H9 (cell line): ENCODE results near the gene MYO1D. TPM values are rescaled to one million over a fixed set of nuclear protein-coding genes. Genes with fewer than 3 reads are reported as not detected.

ENCODE experiments used
- DNase-seq: peaks from one replicate; pipeline ENCODE4 v3.0.0-alpha.2; 2017
- H2AFZ ChIP-seq: one replicate; pipeline ENCODE4 v1.6.1; 2013; ENCODE audit warnings: mild to moderate bottlenecking, low read length, control low read depth, moderate library complexity
- H2AK5ac ChIP-seq: 2 replicates; pipeline ENCODE4 v1.6.1; 2013; ENCODE audit warnings: low read length, control low read depth, mixed read lengths; ENCODE audit not compliant: insufficient read length
- H2BK120ac ChIP-seq: one replicate; pipeline ENCODE4 v1.6.1; 2013; ENCODE audit warnings: low read depth, mild to moderate bottlenecking, low read length, control low read depth, inconsistent platforms; ENCODE audit not compliant: poor library complexity, severe bottlenecking
- H2BK12ac ChIP-seq: 2 replicates; pipeline ENCODE4 v1.6.1; 2013; ENCODE audit warnings: low read length, control low read depth, mixed read lengths, low read depth; ENCODE audit not compliant: insufficient read length
- H2BK15ac ChIP-seq: 2 replicates; pipeline ENCODE4 v1.6.1; 2013; ENCODE audit warnings: low read depth, low read length, control low read depth
- H2BK20ac ChIP-seq: one replicate; pipeline ENCODE4 v1.6.1; 2013; ENCODE audit warnings: low read depth, mild to moderate bottlenecking, low read length, control low read depth, inconsistent platforms; ENCODE audit not compliant: poor library complexity, severe bottlenecking
- H2BK5ac ChIP-seq: 2 replicates; pipeline ENCODE4 v1.6.1; 2013; ENCODE audit warnings: low read length, control low read depth, mixed read lengths; ENCODE audit not compliant: insufficient read length
- H3K14ac ChIP-seq: 2 replicates; pipeline ENCODE4 v1.6.1; 2013; ENCODE audit warnings: low read length, control low read depth; ENCODE audit not compliant: insufficient read depth
- H3K18ac ChIP-seq: 2 replicates; pipeline ENCODE4 v1.6.1; 2013; ENCODE audit warnings: low read depth, mild to moderate bottlenecking, mixed read lengths, low read length, control low read depth; ENCODE audit not compliant: insufficient read length
- H3K23ac ChIP-seq: 2 replicates; pipeline ENCODE4 v1.6.1; 2013; ENCODE audit warnings: low read length, control low read depth, mixed read lengths, low read depth; ENCODE audit not compliant: insufficient read length
- H3K23me2 ChIP-seq: 2 replicates; pipeline ENCODE4 v1.6.1; 2013; ENCODE audit warnings: low read depth, mild to moderate bottlenecking, mixed read lengths, low read length, control low read depth; ENCODE audit not compliant: insufficient read length, poor library complexity, severe bottlenecking
- H3K27ac ChIP-seq: 2 replicates; pipeline ENCODE4 v1.5.1; 2013; ENCODE audit warnings: low read length, control low read depth, mixed read lengths, low read depth; ENCODE audit not compliant: insufficient read length
- H3K27me3 ChIP-seq: 2 replicates; pipeline ENCODE4 v1.6.1; 2013; ENCODE audit warnings: low read length, control low read depth, inconsistent platforms; ENCODE audit not compliant: insufficient read depth
- H3K4ac ChIP-seq: 2 replicates; pipeline ENCODE4 v1.6.1; 2013; ENCODE audit warnings: low read depth, mild to moderate bottlenecking, control low read depth, inconsistent platforms, low read length, moderate library complexity
- H3K4me1 ChIP-seq: 2 replicates; pipeline ENCODE4 v1.6.1; 2013; ENCODE audit warnings: low read length, control low read depth, inconsistent platforms; ENCODE audit not compliant: insufficient read depth
- H3K4me2 ChIP-seq: 2 replicates; pipeline ENCODE4 v1.6.1; 2013; ENCODE audit warnings: low read length, control low read depth, mixed read lengths; ENCODE audit not compliant: insufficient read length, insufficient read depth
- H3K56ac ChIP-seq: 2 replicates; pipeline ENCODE4 v1.6.1; 2013; ENCODE audit warnings: low read depth, mild to moderate bottlenecking, mixed read lengths, low read length, control low read depth; ENCODE audit not compliant: insufficient read length
- H3K79me1 ChIP-seq: 2 replicates; pipeline ENCODE4 v1.6.1; 2013; ENCODE audit warnings: low read depth, mild to moderate bottlenecking, moderate library complexity, low read length, control low read depth, inconsistent platforms; ENCODE audit not compliant: insufficient read depth, poor library complexity, severe bottlenecking
- H3K79me2 ChIP-seq: 2 replicates; pipeline ENCODE4 v1.6.1; 2013; ENCODE audit warnings: low read length, control low read depth, inconsistent platforms; ENCODE audit not compliant: insufficient read depth
- H3K9ac ChIP-seq: 2 replicates; pipeline ENCODE4 v1.6.1; 2013; ENCODE audit warnings: low read length, control low read depth, mixed read lengths; ENCODE audit not compliant: insufficient read length; ENCODE audit errors: extremely low read depth
- H3K9me3 ChIP-seq: one replicate; pipeline ENCODE4 v1.6.1; 2013; ENCODE audit warnings: low read depth, low read length, inconsistent platforms; ENCODE audit not compliant: control insufficient read depth
- H3T11ph ChIP-seq: one replicate; pipeline ENCODE4 v1.6.1; 2013; ENCODE audit warnings: mild to moderate bottlenecking, low read length, control low read depth, inconsistent platforms
- H4K20me1 ChIP-seq: one replicate; pipeline ENCODE4 v1.6.1; 2013; ENCODE audit not compliant: control insufficient read depth, insufficient read length, insufficient read depth
- H4K5ac ChIP-seq: 2 replicates; pipeline ENCODE4 v1.6.1; 2013; ENCODE audit warnings: low read depth, mild to moderate bottlenecking, mixed read lengths, low read length, control low read depth; ENCODE audit not compliant: insufficient read length
- H4K8ac ChIP-seq: replicated peaks from 2 replicates; pipeline ENCODE4 v1.6.1; 2013; ENCODE audit warnings: low read length, control low read depth, mixed read lengths, low read depth; ENCODE audit not compliant: insufficient read length
- H4K91ac ChIP-seq: 2 replicates; pipeline ENCODE4 v1.6.1; 2013; ENCODE audit warnings: low read depth, mild to moderate bottlenecking, moderate library complexity, mixed read lengths, low read length, control low read depth; ENCODE audit not compliant: insufficient read length
- H3K27ac Mint-ChIP-seq, 3 experiments: 2 replicates in 2 of 3; 3 replicates in 1 of 3; pipeline ENCODE4 v1.8.0; 2020 to 2021; ENCODE audit warnings: mixed read lengths in 3 of 3, mild to moderate bottlenecking in 1 of 3, moderate library complexity in 1 of 3
- H3K27me3 Mint-ChIP-seq: 2 replicates; pipeline ENCODE4 v1.8.0; 2021; ENCODE audit warnings: low read depth, mild to moderate bottlenecking, moderate library complexity, mixed read lengths
- H3K36me3 Mint-ChIP-seq, 3 experiments: 2 replicates in 2 of 3; 3 replicates in 1 of 3; pipeline ENCODE4 v1.8.0; 2020 to 2021; ENCODE audit warnings: low read depth in 3 of 3, mixed read lengths in 3 of 3; ENCODE audit not compliant: insufficient read depth in 1 of 3
- H3K4me1 Mint-ChIP-seq, 2 experiments: 2 replicates each; pipeline ENCODE4 v1.8.0; 2020; ENCODE audit warnings: mixed read lengths in 2 of 2
- H3K4me3 Mint-ChIP-seq, 2 experiments: 2 replicates in 1 of 2; 3 replicates in 1 of 2; pipeline ENCODE4 v1.8.0; 2020 to 2021; ENCODE audit warnings: mild to moderate bottlenecking in 2 of 2, mixed read lengths in 2 of 2, moderate library complexity in 1 of 2
- H3K9me3 Mint-ChIP-seq, 2 experiments: 2 replicates in 1 of 2; 3 replicates in 1 of 2; pipeline ENCODE4 v1.8.0; 2020; ENCODE audit warnings: mild to moderate bottlenecking in 2 of 2, mixed read lengths in 2 of 2, moderate library complexity in 1 of 2
- CTCF ChIP-seq: fragments of 200-600 bp; sonication (generic); conservative IDR thresholded peaks from 3 replicates; pipeline ENCODE4 v1.8.0; 2021; ENCODE audit warnings: antibody characterized with exemption, mild to moderate bottlenecking
- WGBS: extraction: QIAGEN DNeasy Blood & Tissue Kit; methylation state at CpG from one replicate; pipeline ENCODE4 v1.1.7; 2013; ENCODE audit warnings: missing lambda C conversion rate, low lambda C conversion rate, mixed read lengths; ENCODE audit not compliant: insufficient read length; ENCODE audit errors: extremely low coverage; 5-methylcytosine and 5-hydroxymethylcytosine counted together
- total RNA-seq: library from RNA; stranded (reverse); gene quantifications from 2 replicates; pipeline ENCODE4 v1.2.1, GENCODE V29; 2021

The MYO1D gene
- total RNA-seq, 1 experiment from 2014 or later = 19.0 TPM

DNA sequence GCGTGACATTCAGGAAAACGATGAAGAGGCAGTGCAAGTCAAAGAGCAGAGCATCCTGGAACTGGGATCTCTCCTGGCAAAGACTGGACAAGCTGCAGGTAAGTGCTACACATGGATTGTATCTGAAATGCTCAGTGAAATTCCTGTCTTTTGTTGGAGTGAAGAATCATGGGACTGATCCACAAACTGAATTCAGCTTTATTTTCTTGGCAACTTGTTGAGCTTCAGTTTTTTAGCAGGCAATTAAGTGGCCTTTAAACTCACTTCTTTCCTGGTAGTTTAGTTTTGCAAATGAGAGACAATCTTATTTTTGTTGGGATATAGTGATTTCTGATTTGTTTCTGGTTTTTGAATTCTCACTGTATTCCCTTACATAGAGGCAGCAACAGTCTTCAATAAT, 430.0 kb downstream of the MYO1D start:
- peak overlapping the region; percentile 40 for H3K9ac ChIP-seq
- no peak overlapping the region for H3K18ac ChIP-seq
- H3K9me3 ChIP-seq = no peaks in the 10 kb centered on the region
- H3K4me3 Mint-ChIP-seq = peak overlapping the region; percentile 41 to 95; a peak in 2 of 5 replicates
- no peaks in the 10 kb centered on the region; the same call in 1 of the 2 replicates for H3K27me3 ChIP-seq
- H4K5ac ChIP-seq = no peak overlapping the region
- no peak overlapping the region for H3K14ac ChIP-seq
- H3K27ac ChIP-seq = no peak overlapping the region
- peaks cover 20 to 23% of the 10 kb centered on the region in 2 experiments for H3K4me1 Mint-ChIP-seq
- H3K27me3 Mint-ChIP-seq = peaks cover 21% of the 10 kb centered on the region
- no peaks in the 10 kb centered on the region for H3K4me1 ChIP-seq
- H2BK15ac ChIP-seq = no peak overlapping the region
- H3K23me2 ChIP-seq = peaks cover 16% of the 10 kb centered on the region
- H2BK12ac ChIP-seq = no peak overlapping the region
- H3K23ac ChIP-seq = no peak overlapping the region
- H2BK120ac ChIP-seq = no peak overlapping the region
- peaks cover 8% of the 10 kb centered on the region for H3K79me1 ChIP-seq
- WGBS = no CpG with 5 or more reads among the region's 2 CpGs
- H2BK20ac ChIP-seq = no peak overlapping the region
- TF ChIP-seq CTCF = no peak
- peaks cover 22% of the 10 kb centered on the region for H3K79me2 ChIP-seq
- peaks cover 8 to 16% of the 10 kb centered on the region in 2 experiments; a peak in 4 of 5 replicates for H3K9me3 Mint-ChIP-seq
- H2AFZ ChIP-seq = no peak overlapping the region
- no peak overlapping the region for H4K8ac ChIP-seq
- H4K20me1 ChIP-seq = no peaks in the 10 kb centered on the region
- no peak overlapping the region for H3K4me2 ChIP-seq
- no peak overlapping the region for H2BK5ac ChIP-seq
- no peak overlapping the region for H3K56ac ChIP-seq
- H2AK5ac ChIP-seq = no peak overlapping the region
- H3K4ac ChIP-seq = no peak overlapping the region
- DNase-seq = no peak
- peak overlapping the region in 2 of 3 experiments; percentile 20 to 58; a peak in 3 of 7 replicates for H3K27ac Mint-ChIP-seq
- H3K36me3 Mint-ChIP-seq = peaks cover 30 to 53% (median 48%) of the 10 kb centered on the region in 3 experiments
- no peak overlapping the region for H4K91ac ChIP-seq
- H3T11ph ChIP-seq = no peak overlapping the region
